Measurements from ENCODE around the gene MLXIP. TPM values are rescaled to one million over a fixed set of nuclear protein-coding genes. Genes with fewer than 3 reads are reported as not detected.

The MLXIP gene
- total RNA-seq, 1 experiment from 2014 or later: 46.3 TPM

- DNase-seq (ENCODE audit: low read depth, low spot score) (no peak), ATAC-seq (no peak)
- Histone ChIP-seq H3K4me1 (ENCODE audit: control insufficient read depth in 1 of 2, insufficient read depth in 2 of 2, low read length in 2 of 2) (peaks cover 22 to 31% of the 10 kb centered on the region in 2 experiments), H4K20me1 (ENCODE audit: insufficient read depth) (no peaks in the 10 kb centered on the region; the same call in 1 of the 2 replicates), H3K9me2 (ENCODE audit: insufficient read depth) (no peaks in the 10 kb centered on the region), H3K27me3 (ENCODE audit: insufficient read depth, low read length) (no peaks in the 10 kb centered on the region), H2AFZ (ENCODE audit: low read depth, low read length, poor library complexity, severe bottlenecking) (no peak overlapping the region), H3K79me2 (ENCODE audit: insufficient read depth, low read length) (peaks cover 55% of the 10 kb centered on the region), H3K9ac (ENCODE audit: low read length) (no peak overlapping the region), H3K36me3 (ENCODE audit: control insufficient read depth in 1 of 2, insufficient read depth in 2 of 2, low read length in 2 of 2) (peaks cover 10 to 19% of the 10 kb centered on the region in 2 experiments; a peak in 2 of 4 replicates), H3K27ac (ENCODE audit: low read depth, low read length) (no peak overlapping the region), H3K4me3 (replicated peaks in 1 of 2; ENCODE audit: low read depth in 1 of 2, low read length in 2 of 2) (no peak overlapping the region), H3K9me3 (ENCODE audit: control insufficient read depth in 1 of 2, insufficient read depth in 1 of 2, low read depth in 1 of 2, low read length in 2 of 2) (no peaks in the 10 kb centered on the region), H3K4me2 (ENCODE audit: low read length) (no peak overlapping the region)
- TF ChIP-seq ATF3 (IDR thresholded peaks at IDR 0.05) (no peak), ZNF274 (IDR thresholded peaks at IDR 0.05; ENCODE audit: low read depth, low read length) (no peak), ZFX (IDR thresholded peaks at IDR 0.05) (no peak), SIN3A (IDR thresholded peaks at IDR 0.05; ENCODE audit: low read depth) (no peak), YY1 (IDR thresholded peaks at IDR 0.05; ENCODE audit: extremely low read depth, insufficient replicate concordance, low read depth, low read length) (no peak), POLR2A (IDR thresholded peaks at IDR 0.05; ENCODE audit: borderline replicate concordance, extremely low read depth, insufficient read depth, insufficient read length) (no peak), POLR2AphosphoS5 (IDR thresholded peaks at IDR 0.05; ENCODE audit: low read depth, low read length) (no peak), TCF7L2 (IDR thresholded peaks at IDR 0.05; ENCODE audit: borderline replicate concordance, extremely low read depth, insufficient read depth, insufficient read length) (no peak), JUND (IDR thresholded peaks at IDR 0.05) (no peak), CBX3 (IDR thresholded peaks at IDR 0.05; ENCODE audit: low read depth) (no peak), EGR1 (IDR thresholded peaks at IDR 0.05; ENCODE audit: low read depth) (no peak), REST (IDR thresholded peaks at IDR 0.05; ENCODE audit: low read depth) (no peak), CEBPB (IDR thresholded peaks at IDR 0.05; ENCODE audit: low read depth) (no peak), CTCF (IDR thresholded peaks at IDR 0.05 in 2 of 3, conservative IDR thresholded peaks at IDR 0.05 in 1 of 3; ENCODE audit: borderline replicate concordance in 1 of 3, insufficient read depth in 1 of 3, low read depth in 2 of 3, low read length in 2 of 3) (no peak), MAX (IDR thresholded peaks at IDR 0.05) (no peak), EZH2phosphoT487 (IDR thresholded peaks at IDR 0.05; ENCODE audit: borderline replicate concordance) (no peak)
- POLR2A ChIA-PET: no interaction called here
- RAD21 ChIA-PET (ENCODE audit: low non-redundant PET in 1 of 2, low total read pairs in 2 of 2, uncharacterized antibody in 2 of 2, unreplicated experiment in 2 of 2): no interaction called here
- no TSS peak for BruUV-seq (replicated peaks)
- intact Hi-C loops (cut with micrococcal nuclease): no loop called here
- CTCF ChIA-PET: interaction anchor here (1.2 kb wide), 1 partner anchor 63 kb away, joined by 3 read pairs; no protein-coding TSS in a partner anchor
Measured at GRCh38 chr12:122126342-122126635, 47.7 kb downstream of the MLXIP start.

All from HCT116 (cell line).